ENCODE data around the gene H1-8. TPM values are rescaled to one million over a fixed set of nuclear protein-coding genes. Genes with fewer than 3 reads are reported as not detected.

The H1-8 gene
- total and polyA plus RNA-seq, 2 experiments from 2014 or later: not detected

- H4K20me1 ChIP-seq (ENCODE audit: insufficient read depth, poor library complexity, severe bottlenecking): no peaks in the 10 kb centered on the region
- H3K27me3 ChIP-seq: no peaks in the 10 kb centered on the region
- no peak overlapping the region for H3K4me2 ChIP-seq
- no peak for TF ChIP-seq CTCF (IDR thresholded peaks at IDR 0.05; ENCODE audit: poor library complexity)
- no peak for TF ChIP-seq EZH2phosphoT487 (IDR thresholded peaks at IDR 0.05; ENCODE audit: low read depth, severe bottlenecking, unreplicated experiment)
- no peak for TF ChIP-seq EZH2 (IDR thresholded peaks at IDR 0.05; ENCODE audit: borderline replicate concordance)
- H3K4me1 ChIP-seq (ENCODE audit: insufficient read depth): no peaks in the 10 kb centered on the region
- H3K4me3 ChIP-seq: no peak overlapping the region
- H3K9me3 ChIP-seq (ENCODE audit: low read depth): no peaks in the 10 kb centered on the region
- no peak for DNase-seq (ENCODE audit: low spot score)
- H3K36me3 ChIP-seq (replicated peaks; ENCODE audit: insufficient read depth, low read depth): no peaks in the 10 kb centered on the region
- H3K9me2 ChIP-seq (replicated peaks; ENCODE audit: insufficient read depth): no peaks in the 10 kb centered on the region
- H3K79me2 ChIP-seq: no peaks in the 10 kb centered on the region
- 92% methylated on average over 4 of the region's 4 CpGs for WGBS (ENCODE audit: low lambda C conversion rate, missing lambda C conversion rate)
- H3K27ac ChIP-seq: no peak overlapping the region
- H2AFZ ChIP-seq: no peak overlapping the region
Observed at GRCh38 chr3:129524081-129524480, 18.9 kb upstream of the H1-8 start.

- H2AFZ ChIP-seq: no peak overlapping the region
Observed at GRCh38 chr3:129525341-129525968, 17.5 kb upstream of the H1-8 start.

GRCh38 chr3:129526121-129526900 lies 16.7 kb upstream of the H1-8 start:
- no peak overlapping the region for H2AFZ ChIP-seq
- no peak overlapping the region for H3K4me3 ChIP-seq
- TF ChIP-seq CTCF (IDR thresholded peaks at IDR 0.05; ENCODE audit: poor library complexity) (no peak), EZH2phosphoT487 (IDR thresholded peaks at IDR 0.05; ENCODE audit: low read depth, severe bottlenecking, unreplicated experiment) (no peak), EZH2 (IDR thresholded peaks at IDR 0.05; ENCODE audit: borderline replicate concordance) (no peak)
- no peaks in the 10 kb centered on the region for H3K27me3 ChIP-seq
- H3K9me3 ChIP-seq (ENCODE audit: low read depth): no peaks in the 10 kb centered on the region
- no peak overlapping the region for H3K4me2 ChIP-seq
- no peaks in the 10 kb centered on the region for H3K36me3 ChIP-seq (replicated peaks; ENCODE audit: insufficient read depth, low read depth)
- peaks cover 8% of the 10 kb centered on the region for H3K4me1 ChIP-seq (ENCODE audit: insufficient read depth)
- H3K9me2 ChIP-seq (replicated peaks; ENCODE audit: insufficient read depth): no peaks in the 10 kb centered on the region
- H4K20me1 ChIP-seq (ENCODE audit: insufficient read depth, poor library complexity, severe bottlenecking): no peaks in the 10 kb centered on the region
- no peak overlapping the region for H3K27ac ChIP-seq
- H3K79me2 ChIP-seq: no peaks in the 10 kb centered on the region
- 89% methylated on average over 11 of the region's 12 CpGs for WGBS (ENCODE audit: low lambda C conversion rate, missing lambda C conversion rate)
- no peak for DNase-seq (ENCODE audit: low spot score)

More at GRCh38 chr3:129525341-129525968, 17.5 kb upstream of the H1-8 start:
- no peaks in the 10 kb centered on the region for H3K79me2 ChIP-seq
- no peak overlapping the region for H3K4me3 ChIP-seq
- H3K9me3 ChIP-seq (ENCODE audit: low read depth): no peaks in the 10 kb centered on the region
- H3K4me2 ChIP-seq: no peak overlapping the region
- DNase-seq (ENCODE audit: low spot score): no peak
- no peaks in the 10 kb centered on the region for H4K20me1 ChIP-seq (ENCODE audit: insufficient read depth, poor library complexity, severe bottlenecking)
- no peaks in the 10 kb centered on the region for H3K36me3 ChIP-seq (replicated peaks; ENCODE audit: insufficient read depth, low read depth)
- no peaks in the 10 kb centered on the region for H3K9me2 ChIP-seq (replicated peaks; ENCODE audit: insufficient read depth)
- H3K27me3 ChIP-seq: no peaks in the 10 kb centered on the region
- 86% methylated on average over 8 of the region's 8 CpGs for WGBS (ENCODE audit: low lambda C conversion rate, missing lambda C conversion rate)
- H3K4me1 ChIP-seq (ENCODE audit: insufficient read depth): peaks cover 7% of the 10 kb centered on the region
- H3K27ac ChIP-seq: no peak overlapping the region
- TF ChIP-seq EZH2 (IDR thresholded peaks at IDR 0.05; ENCODE audit: borderline replicate concordance): no peak

- Histone ChIP-seq H3K9me3 (ENCODE audit: low read depth) (no peaks in the 10 kb centered on the region), H3K27ac (no peak overlapping the region)
- TF ChIP-seq CTCF (IDR thresholded peaks at IDR 0.05; ENCODE audit: poor library complexity) (no peak), EZH2 (IDR thresholded peaks at IDR 0.05; ENCODE audit: borderline replicate concordance) (no peak), EZH2phosphoT487 (IDR thresholded peaks at IDR 0.05; ENCODE audit: low read depth, severe bottlenecking, unreplicated experiment) (no peak)
Observed at GRCh38 chr3:129527262-129527661, 15.7 kb upstream of the H1-8 start.

More at GRCh38 chr3:129527262-129527661, 15.7 kb upstream of the H1-8 start:
- WGBS (ENCODE audit: low lambda C conversion rate, missing lambda C conversion rate): 95% methylated on average over 10 of the region's 11 CpGs
- H3K27me3 ChIP-seq: no peaks in the 10 kb centered on the region
- H3K4me2 ChIP-seq: no peak overlapping the region
- no peaks in the 10 kb centered on the region for H3K79me2 ChIP-seq
- H3K4me1 ChIP-seq (ENCODE audit: insufficient read depth): peaks cover 8% of the 10 kb centered on the region
- DNase-seq (ENCODE audit: low spot score): no peak
- no peak overlapping the region for H2AFZ ChIP-seq
- no peaks in the 10 kb centered on the region for H3K36me3 ChIP-seq (replicated peaks; ENCODE audit: insufficient read depth, low read depth)
- no peaks in the 10 kb centered on the region for H4K20me1 ChIP-seq (ENCODE audit: insufficient read depth, poor library complexity, severe bottlenecking)
- no peak overlapping the region for H3K4me3 ChIP-seq
- no peaks in the 10 kb centered on the region for H3K9me2 ChIP-seq (replicated peaks; ENCODE audit: insufficient read depth)

Measured in hepatocyte (in vitro differentiated cells).